HG02759 (cell line): ENCODE results near the gene SLCO4A1.

Experiments used
- ATAC-seq: cut with Tn5 transposase; IDR thresholded peaks from one replicate; pipeline ENCODE4 v1.9.1; 2021; ENCODE audit warnings: mild to moderate bottlenecking, moderate library complexity; ENCODE audit not compliant: unreplicated experiment

SLCO4A1 gene

DNA sequence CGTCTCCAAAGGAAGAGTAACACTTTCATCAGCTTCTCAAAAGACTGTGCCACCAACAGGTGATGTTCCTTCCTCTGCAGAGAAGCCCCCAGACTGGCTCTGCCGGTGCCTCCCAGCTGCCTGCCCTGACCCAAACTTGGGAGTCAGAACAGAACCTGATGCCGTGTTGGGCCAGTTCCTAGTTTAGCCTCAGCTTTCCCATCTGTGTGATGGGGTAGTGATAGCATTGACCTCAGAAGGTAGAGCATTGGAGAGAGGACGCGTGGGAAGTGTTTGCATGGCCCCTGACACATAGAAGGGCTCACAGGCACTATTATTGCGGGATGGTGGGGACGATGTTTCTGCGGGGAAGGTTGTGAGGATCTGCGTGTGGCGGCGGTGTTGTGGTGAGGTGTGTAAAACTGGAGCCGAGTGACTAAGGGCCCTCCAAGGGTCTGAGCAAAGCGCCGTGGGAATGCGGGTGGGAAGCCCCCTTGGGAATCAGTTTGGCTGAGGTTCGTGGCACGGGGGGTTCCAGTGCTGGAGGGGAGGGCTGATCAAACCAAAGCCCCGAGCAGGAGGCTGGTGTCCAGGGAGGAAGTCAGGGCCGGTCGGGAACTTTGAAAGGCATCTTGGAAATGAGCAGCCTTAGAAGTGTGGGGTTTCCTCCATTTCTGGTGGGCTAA lies 68.0 kb downstream of the SLCO4A1 start:
- ATAC-seq: no peak

DNA sequence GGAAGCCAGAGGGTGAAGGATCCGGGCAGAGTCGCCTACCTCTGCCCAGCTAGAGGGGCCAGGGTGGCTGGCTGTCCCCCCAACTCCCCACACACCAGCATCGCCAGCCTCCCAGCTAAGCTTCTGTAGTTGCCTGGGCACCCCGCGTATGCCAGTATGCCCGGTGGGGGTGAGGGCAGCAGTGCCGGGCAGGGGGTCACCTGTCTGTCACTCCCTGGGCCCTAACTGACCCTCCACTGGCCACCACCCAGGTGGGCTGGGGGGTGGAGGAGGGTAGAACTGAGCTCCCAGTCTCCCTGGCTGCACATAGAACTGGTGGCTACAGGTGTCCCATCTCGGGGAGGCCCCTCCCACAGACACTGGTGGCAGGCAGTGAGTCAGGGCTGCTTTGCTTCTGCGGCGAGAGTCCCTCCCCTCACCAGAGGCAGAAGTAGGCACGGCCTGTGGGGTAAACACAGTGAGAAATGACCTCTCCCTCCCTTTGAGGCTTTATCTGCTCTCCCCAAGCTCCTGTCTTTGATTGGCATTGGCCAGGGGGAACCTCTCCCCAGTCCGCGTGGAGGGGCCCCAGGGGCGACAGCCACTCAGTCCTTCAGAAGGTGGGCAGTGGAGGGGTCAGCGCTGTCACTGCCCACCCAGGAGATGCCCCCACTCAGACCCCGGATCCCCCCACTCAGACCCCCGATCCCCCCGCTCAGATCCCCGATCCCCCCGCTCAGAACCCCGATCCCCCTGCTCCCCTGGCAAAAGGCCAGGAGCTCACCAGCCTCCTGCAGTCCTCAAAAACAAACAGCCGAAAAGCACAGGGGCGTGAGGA lies 68.8 kb downstream of the SLCO4A1 start:
- ATAC-seq: no peak

DNA sequence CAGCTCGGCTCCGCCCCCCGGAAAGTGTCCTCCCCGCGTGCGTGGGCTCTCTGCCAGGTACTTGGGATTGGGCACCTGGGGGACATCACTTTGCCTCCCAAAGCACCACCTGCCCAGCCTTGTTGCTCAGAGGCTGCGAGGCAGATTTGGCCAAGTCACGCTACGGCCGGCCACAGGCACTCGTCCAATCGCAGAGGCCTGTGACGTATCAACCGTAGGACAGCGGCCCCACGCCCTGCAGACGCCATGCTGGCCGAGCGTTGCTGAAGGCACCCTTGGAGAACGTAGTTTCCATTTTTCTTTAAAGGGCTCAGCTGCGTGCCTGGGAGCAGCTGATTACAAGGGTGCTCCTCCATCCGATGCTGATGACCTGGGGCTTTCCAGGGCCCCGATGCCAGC lies 69.4 kb downstream of the SLCO4A1 start:
- no peak for ATAC-seq

DNA sequence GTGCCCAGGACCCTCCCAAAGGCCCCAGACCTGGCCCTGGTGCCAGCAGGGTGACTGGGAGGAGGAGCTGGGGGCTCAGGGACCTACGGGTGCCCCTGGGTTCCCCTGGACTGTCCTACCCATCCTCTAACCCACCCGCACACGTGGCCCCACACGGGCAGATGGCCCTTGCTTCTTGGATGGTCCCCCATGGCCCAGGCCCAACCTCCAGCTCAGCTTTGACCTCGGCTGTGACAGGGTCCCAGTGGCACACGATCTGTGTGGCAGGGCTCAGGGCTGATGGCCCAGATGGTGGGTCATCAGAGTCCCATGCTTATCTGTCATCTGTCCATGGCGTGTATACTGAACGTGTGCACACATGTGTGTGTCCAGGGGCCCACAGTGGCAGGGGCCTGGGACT lies 70.3 kb downstream of the SLCO4A1 start:
- ATAC-seq: no peak

DNA sequence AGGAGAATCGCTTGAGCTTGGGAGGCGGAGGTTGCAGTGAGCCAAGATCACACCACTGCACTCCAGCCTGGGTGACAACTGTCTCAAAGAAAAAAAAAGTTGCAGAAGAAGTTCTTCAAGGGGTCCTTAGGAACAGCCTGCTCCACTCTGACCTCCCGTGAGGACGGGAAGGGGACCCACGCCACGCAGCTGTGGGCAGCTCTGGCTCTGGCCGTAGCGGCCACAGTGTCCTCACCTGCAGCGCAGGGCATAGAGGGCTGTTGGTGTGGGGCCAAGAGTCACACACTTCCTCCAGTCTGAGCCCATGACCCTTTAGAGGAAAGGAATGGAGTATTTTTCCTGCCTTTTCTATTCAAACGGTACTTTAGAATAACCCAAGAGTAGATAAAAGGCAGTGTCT lies 71.7 kb downstream of the SLCO4A1 start:
- ATAC-seq: no peak

DNA sequence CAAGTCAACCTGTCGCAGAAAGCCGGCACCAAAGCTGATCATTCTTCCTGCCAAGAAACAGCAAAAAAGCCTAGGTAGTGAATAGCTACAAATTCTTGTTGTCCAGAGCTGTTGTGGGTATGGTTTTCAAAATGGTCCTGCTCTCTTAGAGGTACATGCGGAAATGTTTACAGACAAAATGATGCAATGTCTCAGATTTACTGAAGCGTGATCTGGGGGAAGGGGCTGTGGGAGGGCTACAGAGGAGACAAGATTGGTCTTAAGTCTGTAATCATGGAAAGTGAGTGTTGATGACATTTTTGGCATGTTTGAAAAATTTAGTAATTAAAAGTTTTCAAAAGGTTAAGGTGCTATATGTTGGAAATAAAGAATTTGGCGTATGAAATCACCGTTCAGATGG lies 72.5 kb downstream of the SLCO4A1 start:
- no peak for ATAC-seq

DNA sequence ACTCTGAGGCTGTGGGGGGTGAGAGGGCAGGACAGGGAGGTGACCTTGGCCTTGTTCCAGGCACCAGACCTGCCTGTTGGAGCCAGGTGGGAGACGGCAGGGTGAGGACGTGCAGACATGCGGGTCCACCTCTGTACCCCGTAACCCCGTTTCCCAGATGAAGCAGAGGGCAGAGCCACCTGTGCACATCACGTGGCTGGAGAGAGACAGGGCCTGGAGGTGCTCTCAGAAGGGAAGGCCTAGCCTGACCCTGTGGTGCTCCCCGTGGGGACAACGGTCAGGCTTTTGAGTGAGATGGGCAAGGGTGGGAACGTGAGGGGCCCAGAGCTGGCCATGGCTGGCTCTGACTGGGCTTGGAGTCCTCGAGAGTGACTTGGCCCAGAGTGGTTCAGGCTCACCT lies 72.9 kb downstream of the SLCO4A1 start:
- ATAC-seq: no peak

DNA sequence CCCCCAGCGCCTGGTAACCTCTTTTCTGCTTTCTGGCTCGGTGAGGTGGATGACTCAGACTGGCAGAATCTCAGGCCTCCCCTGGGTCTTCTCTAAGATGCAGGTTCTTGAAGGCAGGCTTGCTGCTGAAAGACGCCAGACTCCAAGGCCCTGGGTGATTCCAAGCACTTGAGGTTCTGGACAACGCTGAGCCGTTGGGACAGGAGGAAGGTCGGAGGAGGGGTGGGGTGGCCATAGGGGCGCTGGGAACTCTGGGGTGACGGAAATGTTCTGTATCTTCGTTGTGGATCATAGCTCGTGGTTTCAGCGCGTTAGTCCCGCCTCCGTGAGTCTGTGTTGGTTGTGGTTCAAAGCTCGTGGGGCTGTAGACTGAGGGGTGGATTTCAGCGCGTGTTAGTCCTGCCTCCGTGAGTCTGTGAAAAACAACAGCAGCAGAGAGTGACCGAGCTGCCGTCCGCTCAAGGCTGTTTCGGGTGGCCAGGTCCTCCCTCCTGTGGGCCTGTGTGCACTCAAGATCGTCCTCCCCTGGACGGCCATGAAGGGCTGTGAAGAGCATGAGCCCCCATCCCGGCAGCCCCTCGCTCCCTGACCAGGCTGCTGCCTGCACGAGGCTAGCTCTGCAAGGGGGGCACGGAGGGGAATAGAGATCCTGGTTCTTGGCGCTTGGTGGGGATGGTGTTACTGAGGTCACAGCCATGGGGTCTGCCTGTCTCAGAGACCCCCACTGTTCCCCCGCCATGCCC lies 74.1 kb downstream of the SLCO4A1 start:
- no peak for ATAC-seq

DNA sequence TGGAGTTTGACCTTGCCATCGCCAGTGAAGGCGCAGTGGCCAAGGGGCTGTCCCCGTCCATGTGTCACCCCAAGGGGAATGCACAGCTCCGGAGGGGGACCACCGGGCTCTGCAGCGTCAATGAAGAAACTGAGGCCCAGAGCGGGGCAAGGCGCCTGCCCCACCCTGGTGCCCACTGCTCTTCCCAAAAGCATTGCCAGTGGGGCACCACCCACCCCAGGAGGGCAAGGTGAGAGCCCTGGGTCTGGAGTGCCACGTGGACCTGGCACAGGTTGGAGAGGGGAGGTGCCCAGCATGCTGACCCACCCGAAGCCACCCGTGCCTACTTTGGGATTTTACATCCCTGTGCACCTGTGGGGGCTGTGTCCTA lies 74.6 kb downstream of the SLCO4A1 start:
- no peak for ATAC-seq

DNA sequence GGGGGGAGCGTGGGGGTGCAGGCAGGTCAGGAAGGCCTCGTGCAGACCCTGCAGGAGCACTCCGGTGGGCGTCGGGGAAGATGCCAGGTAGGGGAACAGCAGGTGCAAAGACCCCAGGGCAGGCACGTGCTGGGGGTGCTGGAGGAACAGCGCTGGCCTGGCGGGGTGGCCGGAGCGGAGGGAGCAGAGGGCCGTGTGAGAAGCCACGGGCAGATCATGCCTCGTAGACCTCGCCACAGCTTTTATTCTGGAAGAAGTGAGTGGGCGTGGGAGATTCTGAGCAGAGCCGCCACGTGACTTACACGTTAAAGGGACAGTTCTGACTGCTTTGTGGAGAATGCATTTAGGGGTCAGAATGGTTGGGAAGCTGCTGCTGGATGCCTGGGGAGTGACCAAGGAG lies 75.6 kb downstream of the SLCO4A1 start:
- ATAC-seq: no peak

DNA sequence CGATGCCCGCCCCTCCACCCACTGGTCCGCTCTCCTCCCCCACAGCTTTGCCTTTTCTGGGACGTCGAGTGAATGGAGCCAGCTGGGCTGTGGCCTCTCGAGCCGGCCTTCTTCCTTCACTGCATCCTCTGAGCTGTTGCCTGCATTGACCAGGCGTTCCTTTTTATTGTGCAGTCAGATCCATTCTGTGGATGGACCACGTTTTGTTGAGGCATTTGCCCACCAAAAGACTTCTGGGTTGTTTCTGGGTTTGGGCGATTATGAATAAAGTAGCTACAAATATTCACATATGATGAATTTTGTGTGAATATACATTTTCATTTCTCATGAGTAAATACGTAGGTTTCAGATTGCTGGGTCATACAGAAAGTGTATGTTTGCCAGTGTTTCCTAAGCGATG lies 76.2 kb downstream of the SLCO4A1 start:
- no peak for ATAC-seq

DNA sequence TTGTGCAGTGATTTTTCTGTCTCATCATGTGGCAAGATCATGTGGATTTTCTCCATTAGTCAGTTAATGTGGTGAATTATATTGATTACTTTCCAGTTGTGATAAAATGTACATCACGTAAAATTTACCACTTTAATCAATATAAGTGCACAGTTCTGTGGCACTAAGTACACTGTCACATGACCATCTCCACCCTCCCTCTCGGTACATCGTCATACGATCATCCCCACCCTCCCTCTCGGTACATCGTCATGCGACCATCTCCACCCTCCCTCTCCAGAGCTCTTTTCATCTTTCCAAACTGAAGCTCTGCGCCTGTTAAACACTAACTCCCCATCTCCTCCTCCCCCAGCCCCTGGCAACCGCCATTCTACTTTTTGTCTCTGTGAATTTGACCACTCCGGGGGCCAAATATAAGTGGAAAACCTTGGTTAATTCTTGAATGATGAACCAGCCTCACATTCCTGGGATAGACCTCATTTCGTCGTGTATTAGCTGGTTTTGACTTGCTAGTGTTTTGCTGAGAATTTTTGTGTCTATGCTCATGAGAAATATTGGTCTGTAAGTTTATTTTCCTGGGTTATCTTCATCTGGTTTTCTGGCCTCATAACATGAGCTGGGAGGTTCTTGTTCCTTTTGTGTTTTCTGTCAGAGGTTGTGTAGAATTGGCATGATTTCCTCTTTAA lies 77.1 kb downstream of the SLCO4A1 start:
- no peak for ATAC-seq
